GM18861 (cell line): ENCODE measurements around the gene ERCC6L2.

Experiments
- ATAC-seq: cut with Tn5 transposase; IDR thresholded peaks from one replicate; pipeline ENCODE4 v1.9.1; 2021; ENCODE audit not compliant: unreplicated experiment

The ERCC6L2 gene

DNA sequence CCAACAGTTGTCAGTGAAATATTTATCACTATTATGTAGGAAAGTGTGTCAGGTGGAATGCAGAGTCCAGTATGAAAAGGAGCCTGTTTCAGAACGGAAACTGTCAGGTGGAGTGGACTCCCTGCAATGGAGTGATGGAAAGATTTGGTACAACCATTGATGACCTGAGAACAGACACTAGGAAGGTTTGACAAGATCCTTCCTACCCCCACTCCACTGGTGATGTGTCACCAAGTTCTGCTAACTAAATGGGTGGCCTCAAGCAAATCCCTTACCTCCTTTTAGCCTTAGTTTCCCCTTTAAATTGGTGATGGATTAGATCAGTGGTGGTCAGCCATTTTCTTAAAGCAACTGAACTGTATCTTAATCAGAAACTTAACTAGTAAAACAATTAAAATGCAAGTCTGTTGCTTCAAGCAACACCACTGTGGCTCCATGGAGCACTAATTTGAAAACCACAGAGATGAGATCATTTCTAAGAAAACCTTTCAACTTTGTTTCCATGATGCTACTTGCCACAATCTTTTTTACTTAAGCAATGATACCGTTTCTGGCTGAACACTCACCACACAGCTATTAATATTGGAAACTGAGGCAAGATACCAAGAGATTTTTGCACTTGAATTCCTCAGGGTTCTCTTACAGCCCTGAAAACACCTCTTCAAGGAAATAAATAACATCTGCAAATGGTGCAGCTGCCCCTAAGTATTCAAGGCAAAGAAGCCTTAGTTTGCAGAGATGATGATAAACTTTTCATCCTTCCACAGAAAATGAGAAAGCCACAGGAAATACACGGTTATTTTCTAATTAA is 140.6 kb downstream of the ERCC6L2 start:
- ATAC-seq: no peak
